GM13977 (cell line): ENCODE data around the gene ADCY2.

Experiments
- DNase-seq: peaks from one replicate; pipeline ENCODE4 v3.0.0; 2012; ENCODE audit warnings: low spot score
- in situ Hi-C: fragments of 300-500 bp; cut with MboI; formaldehyde crosslinking; loops from one replicate; pipeline ENCODE4 v1.12.0; 2022; ENCODE audit warnings: low sequenced_read_pairs, low pct_unique_long_range_greater_than_20kb, mixed read lengths, inconsistent platforms; ENCODE audit not compliant: unreplicated experiment
- TF ChIP-seq, protein P1 (sequence below): IDR thresholded peaks from 2 replicates; pipeline ENCODE4 v1.5.1; 2012; ENCODE audit warnings: mild to moderate bottlenecking, control low read depth; ENCODE audit not compliant: insufficient read depth; ENCODE audit errors: extremely low read depth, missing control alignments

The ADCY2 gene

DNA sequence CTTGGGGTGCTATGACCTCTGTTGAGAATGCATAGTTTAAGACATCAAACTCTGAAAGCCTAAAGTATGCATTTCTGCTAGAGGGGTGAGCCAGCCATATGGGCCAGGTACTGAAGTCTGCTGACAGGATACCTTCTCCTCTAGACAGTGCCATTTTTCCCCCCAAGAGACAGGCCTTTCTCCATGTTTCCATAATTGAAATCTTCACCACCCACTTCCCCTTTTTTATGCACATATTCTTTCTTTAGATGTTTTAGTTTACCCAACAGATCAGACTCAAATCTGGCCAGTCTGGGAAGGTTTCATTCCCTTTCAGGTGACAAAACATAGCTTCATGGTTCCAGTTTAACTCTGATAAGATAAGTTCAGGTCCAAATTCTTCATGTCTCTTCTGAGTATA, 212.8 kb downstream of the ADCY2 start:
- TF ChIP-seq, protein P1, sequence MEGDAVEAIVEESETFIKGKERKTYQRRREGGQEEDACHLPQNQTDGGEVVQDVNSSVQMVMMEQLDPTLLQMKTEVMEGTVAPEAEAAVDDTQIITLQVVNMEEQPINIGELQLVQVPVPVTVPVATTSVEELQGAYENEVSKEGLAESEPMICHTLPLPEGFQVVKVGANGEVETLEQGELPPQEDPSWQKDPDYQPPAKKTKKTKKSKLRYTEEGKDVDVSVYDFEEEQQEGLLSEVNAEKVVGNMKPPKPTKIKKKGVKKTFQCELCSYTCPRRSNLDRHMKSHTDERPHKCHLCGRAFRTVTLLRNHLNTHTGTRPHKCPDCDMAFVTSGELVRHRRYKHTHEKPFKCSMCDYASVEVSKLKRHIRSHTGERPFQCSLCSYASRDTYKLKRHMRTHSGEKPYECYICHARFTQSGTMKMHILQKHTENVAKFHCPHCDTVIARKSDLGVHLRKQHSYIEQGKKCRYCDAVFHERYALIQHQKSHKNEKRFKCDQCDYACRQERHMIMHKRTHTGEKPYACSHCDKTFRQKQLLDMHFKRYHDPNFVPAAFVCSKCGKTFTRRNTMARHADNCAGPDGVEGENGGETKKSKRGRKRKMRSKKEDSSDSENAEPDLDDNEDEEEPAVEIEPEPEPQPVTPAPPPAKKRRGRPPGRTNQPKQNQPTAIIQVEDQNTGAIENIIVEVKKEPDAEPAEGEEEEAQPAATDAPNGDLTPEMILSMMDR: no peak
- DNase-seq: no peak
- in situ Hi-C loops: no loop called here

DNA sequence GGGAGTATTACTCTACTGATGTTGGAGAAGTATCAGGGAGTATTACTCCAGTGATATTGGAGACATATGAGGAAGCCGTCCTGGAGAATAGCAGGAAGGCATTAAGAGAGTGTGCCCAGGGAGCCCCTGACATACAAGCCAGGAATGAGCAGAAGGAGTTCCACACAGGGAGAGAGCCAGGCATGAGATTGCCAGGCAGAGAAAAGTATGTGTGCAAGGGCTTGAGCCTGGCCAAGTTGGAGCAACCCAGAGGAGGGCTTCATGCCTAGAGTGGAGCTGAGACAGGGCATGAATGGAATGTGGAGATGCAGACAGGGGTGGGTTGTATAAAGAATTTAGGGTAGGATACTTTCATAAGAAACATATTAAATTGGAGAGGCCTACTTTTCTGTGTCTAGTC, 213.8 kb downstream of the ADCY2 start:
- DNase-seq: no peak
- in situ Hi-C loops: no loop called here
- TF ChIP-seq, protein P1: no peak

DNA sequence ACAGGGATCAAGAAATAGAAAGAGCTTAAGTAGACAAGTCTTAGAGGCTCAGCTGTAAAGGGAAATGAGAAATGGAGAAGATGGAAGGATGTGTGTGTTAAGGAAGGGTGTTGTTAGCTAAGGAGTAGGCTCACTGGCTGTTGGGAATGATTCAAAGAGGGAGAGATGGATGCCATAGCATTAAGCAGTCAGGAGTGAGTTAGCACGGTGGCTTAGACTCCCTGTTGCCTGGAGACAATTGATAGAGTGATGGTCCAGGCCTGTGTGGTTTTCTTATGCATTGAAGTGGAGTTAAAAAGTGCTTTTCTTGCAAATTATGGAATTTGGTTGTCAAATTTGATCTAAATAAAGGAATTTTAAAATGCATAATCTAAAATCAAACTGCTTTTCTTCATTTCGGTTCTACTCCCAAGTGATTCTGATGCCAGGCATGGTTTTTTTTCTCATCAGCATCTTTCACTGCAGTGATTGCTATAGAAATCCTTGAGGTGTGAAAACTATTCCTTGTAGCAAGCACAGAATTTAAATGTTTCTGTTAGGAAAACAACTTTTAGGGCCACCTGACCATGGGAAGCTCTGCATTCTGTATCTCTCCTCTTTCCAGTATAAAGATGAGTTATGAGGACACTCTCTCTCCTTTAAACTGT, 214.7 kb downstream of the ADCY2 start:
- DNase-seq: no peak
- in situ Hi-C loops: no loop called here
- TF ChIP-seq, protein P1: no peak

DNA sequence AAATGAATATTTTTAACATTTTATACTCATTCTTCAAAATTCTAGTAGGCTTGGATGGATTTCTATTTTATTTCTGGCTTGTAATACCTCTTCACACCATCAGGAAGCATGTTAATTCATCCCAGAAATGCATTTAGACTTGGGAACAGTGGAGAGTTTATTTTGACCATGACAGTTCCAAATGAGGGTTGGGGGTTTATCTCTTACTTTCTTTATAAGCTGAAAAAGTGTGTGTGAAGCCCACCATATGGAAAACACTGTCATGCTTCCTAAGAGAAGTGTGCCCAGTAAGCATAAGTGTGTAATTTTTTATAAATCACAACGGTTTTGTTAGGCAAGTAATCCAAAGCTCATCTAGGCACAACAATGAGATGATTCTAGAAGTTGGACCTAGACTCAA, 215.6 kb downstream of the ADCY2 start:
- DNase-seq: no peak
- in situ Hi-C loops: no loop called here
- TF ChIP-seq, protein P1: no peak

DNA sequence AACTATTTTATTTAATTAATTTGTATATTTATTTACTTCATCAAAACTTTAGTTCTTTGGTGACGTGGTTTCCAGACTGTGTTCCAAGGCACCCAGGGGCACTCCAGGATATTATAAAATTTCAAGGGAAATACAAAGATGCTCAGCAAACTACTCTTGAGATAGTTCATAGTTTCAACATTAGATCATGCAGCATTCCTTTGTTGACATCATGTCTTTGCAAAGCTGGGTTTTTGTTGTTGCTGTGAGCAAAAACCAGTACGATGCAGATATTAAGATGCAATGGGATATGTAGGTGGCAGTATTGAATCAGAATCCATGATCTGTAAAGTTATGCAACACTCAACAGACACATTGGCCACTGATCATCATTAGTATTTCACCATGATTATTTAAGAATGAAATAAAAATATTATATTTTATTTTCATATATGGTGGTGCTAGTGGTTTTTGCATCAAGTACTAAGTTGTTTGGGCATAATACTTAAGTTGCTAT, 219.7 kb downstream of the ADCY2 start:
- no peak for DNase-seq
- TF ChIP-seq, protein P1: no peak
- in situ Hi-C loops: no loop called here

DNA sequence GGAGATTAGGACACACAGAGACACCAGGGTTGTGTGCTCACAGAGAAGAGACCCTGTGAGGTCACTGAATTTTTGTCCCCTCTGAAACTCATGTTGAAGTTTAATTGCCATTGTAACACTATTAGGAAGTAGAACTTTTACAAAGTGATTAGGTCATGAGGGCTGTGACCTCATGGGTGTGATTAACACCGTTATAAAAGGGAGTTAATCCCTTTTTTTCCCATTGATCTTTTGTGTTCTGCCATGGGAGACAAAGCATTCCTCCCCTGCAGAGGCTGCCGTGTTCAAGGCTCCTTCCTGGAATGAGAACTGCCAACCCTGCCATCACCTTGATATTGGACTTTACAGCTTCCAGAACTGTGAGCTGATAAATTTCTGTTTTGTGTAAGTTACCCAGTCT, 221.0 kb downstream of the ADCY2 start:
- no peak for DNase-seq
- TF ChIP-seq, protein P1: no peak
- in situ Hi-C loops: no loop called here
